Endometrium (tissue), 2 donors: ENCODE data around the gene ZNF474.
A peak's percentile ranks its signal among the peaks of the same experiment; 100 is the strongest.
"Not testable (repeated sequence)": the region's sequence is repeated elsewhere in the genome, so short reads cannot be mapped to it uniquely, and the experiment has no call there.

Experiments used
- FAIRE-seq: peaks from 2 replicates; lab custom pipeline; 2012; peaks lifted over from hg19 to GRCh38; lab: Jason Lieb, UNC
- donor health status: control.
- donor health status: control.

ZNF474 gene

GRCh38 chr5:122129306-122129705, at the start of gene ZNF474:
ZNF474 (plus strand) TSS chr5:122129546; CDS start chr5:122151991, 22,445 bp downstream.
- no peak for FAIRE-seq

- no peak for FAIRE-seq
These were observed 47.8 kb upstream of the ZNF474 start for GRCh38 chr5:122081541-122081940.

- no peak for FAIRE-seq
These were observed 45.8 kb upstream of the ZNF474 start for GRCh38 chr5:122083535-122083934.

- no peak for FAIRE-seq
These were observed 44.3 kb upstream of the ZNF474 start for GRCh38 chr5:122085041-122085440.

GRCh38 chr5:122089096-122090013, 40.0 kb upstream of the ZNF474 start:
- FAIRE-seq: no peak

GRCh38 chr5:122091936-122092600, 37.3 kb upstream of the ZNF474 start:
- no peak for FAIRE-seq

- no peak for FAIRE-seq
These were observed 35.7 kb upstream of the ZNF474 start for GRCh38 chr5:122093415-122094180.

GRCh38 chr5:122094251-122094650, 35.1 kb upstream of the ZNF474 start:
- FAIRE-seq: not testable (repeated sequence)

- no peak for FAIRE-seq
These were observed 34.2 kb upstream of the ZNF474 start for GRCh38 chr5:122095158-122095557.

- FAIRE-seq: no peak
These were observed 32.0 kb upstream of the ZNF474 start for GRCh38 chr5:122097391-122097790.

GRCh38 chr5:122099060-122099790, 30.1 kb upstream of the ZNF474 start:
- no peak for FAIRE-seq

GRCh38 chr5:122101636-122102285, 27.6 kb upstream of the ZNF474 start:
- FAIRE-seq: peak; percentile 85

GRCh38 chr5:122102825-122103224, 26.5 kb upstream of the ZNF474 start:
- no peak for FAIRE-seq

- no peak for FAIRE-seq
These were observed 23.4 kb upstream of the ZNF474 start for GRCh38 chr5:122105909-122106308.

GRCh38 chr5:122107016-122107415, 22.3 kb upstream of the ZNF474 start:
- FAIRE-seq: no peak

GRCh38 chr5:122110987-122111386, 18.4 kb upstream of the ZNF474 start:
- no peak for FAIRE-seq

- FAIRE-seq: no peak
These were observed 17.9 kb upstream of the ZNF474 start for GRCh38 chr5:122111460-122111859.

GRCh38 chr5:122112063-122112462, 17.3 kb upstream of the ZNF474 start:
- no peak for FAIRE-seq

GRCh38 chr5:122112733-122113558, 16.4 kb upstream of the ZNF474 start:
- no peak for FAIRE-seq

- FAIRE-seq: peak; percentile 76
These were observed 14.8 kb upstream of the ZNF474 start for GRCh38 chr5:122114501-122114900.
